CD4-positive, alpha-beta T cell (primary cell): ENCODE measurements around the gene HNRNPA1L2. TPM values are rescaled to one million over a fixed set of nuclear protein-coding genes. Genes with fewer than 3 reads are reported as not detected.

ENCODE experiments used
- ATAC-seq: fragments of 200-7000 bp; cut with Tn5 transposase; one replicate; pipeline ENCODE4 v1.10.0; 2022; ENCODE audit warnings: mild to moderate bottlenecking; ENCODE audit not compliant: poor library complexity
- CTCF ChIA-PET: fragments of 350-600 bp; sonication (Branson Sonifier 250); formaldehyde crosslinking; loops from one replicate; lab custom pipeline; 2021; ENCODE audit warnings: antibody characterized with exemption, inconsistent platforms; lab: Charles Lee
- POLR2A ChIA-PET: fragments of 350-600 bp; sonication (Branson Sonifier 250); formaldehyde crosslinking; loops from one replicate; lab custom pipeline; 2021; ENCODE audit warnings: antibody characterized with exemption, inconsistent platforms; lab: Charles Lee
- DNase-seq, 14 experiments: peaks; one replicate each; pipeline ENCODE4 v3.0.0-alpha.2; 2013 to 2020; ENCODE audit warnings: mixed read lengths in 2 of 14
- H3K27ac ChIP-seq, 2 donors: one replicate each; pipeline versions ENCODE4 v1.5.1 to v1.7.0; 2013; ENCODE audit warnings: low read length in 2 of 2, low read depth in 1 of 2, mild to moderate bottlenecking in 1 of 2
- H3K27me3 ChIP-seq, 2 experiments: 1 replicate in 1 of 2; 2 replicates in 1 of 2; pipeline versions ENCODE4 v1.6.1 to v1.7.0; 2013; ENCODE audit warnings: low read length in 2 of 2, control low read depth in 1 of 2, mild to moderate bottlenecking in 1 of 2, moderate library complexity in 1 of 2; ENCODE audit not compliant: insufficient read depth in 2 of 2, control insufficient read depth in 1 of 2
- H3K36me3 ChIP-seq: one replicate; pipeline ENCODE4 v1.6.1; 2013; ENCODE audit warnings: low read length, control low read depth; ENCODE audit not compliant: insufficient read depth
- H3K4me1 ChIP-seq: one replicate; pipeline ENCODE4 v1.6.1; 2013; ENCODE audit warnings: low read length, control low read depth; ENCODE audit not compliant: insufficient read depth
- H3K4me3 ChIP-seq: one replicate; pipeline ENCODE4 v1.5.1; 2013; ENCODE audit warnings: mild to moderate bottlenecking, low read length, moderate library complexity
- H3K9me3 ChIP-seq, 2 experiments: 1 replicate in 1 of 2; 2 replicates in 1 of 2; pipeline versions ENCODE4 v1.6.1 to v1.7.0; 2013; ENCODE audit warnings: low read length in 2 of 2, mild to moderate bottlenecking in 2 of 2, control low read depth in 1 of 2, moderate library complexity in 1 of 2; ENCODE audit not compliant: control insufficient read depth in 1 of 2, insufficient read depth in 1 of 2
- H3K27ac Mint-ChIP-seq: one replicate; pipeline ENCODE4 v1.8.0; 2020; ENCODE audit warnings: mixed read lengths
- H3K27me3 Mint-ChIP-seq: one replicate; pipeline ENCODE4 v1.8.0; 2021; ENCODE audit warnings: mixed read lengths
- H3K36me3 Mint-ChIP-seq: one replicate; pipeline ENCODE4 v1.8.0; 2021; ENCODE audit warnings: low read depth, mixed read lengths
- H3K4me1 Mint-ChIP-seq: one replicate; pipeline ENCODE4 v1.8.0; 2021; ENCODE audit warnings: low read depth, mixed read lengths
- H3K4me3 Mint-ChIP-seq: one replicate; pipeline ENCODE4 v1.8.0; 2020; ENCODE audit warnings: mild to moderate bottlenecking, mixed read lengths
- H3K9me3 Mint-ChIP-seq: one replicate; pipeline ENCODE4 v1.8.0; 2020; ENCODE audit warnings: mixed read lengths
- CTCF ChIP-seq: fragments of 200-600 bp; IDR thresholded peaks from one replicate; pipeline ENCODE4 v1.8.0; 2022; ENCODE audit warnings: antibody characterized with exemption, mild to moderate bottlenecking
- intact Hi-C, 2 experiments: fragments of 100-400 bp; cut with DNase I in 1 of 2; cut with micrococcal nuclease in 1 of 2; formaldehyde crosslinking; loops; one replicate each; pipeline versions ENCODE4 v1.15.1 to v1.9.0; 2023 to 2025; cut with DNase I, micrococcal nuclease
- total RNA-seq, 174 experiments: library from RNA in 2 of 174; stranded (reverse) in 2 of 174; gene quantifications; one replicate each; pipeline ENCODE4 v1.2.3 and lab custom pipeline; 2021 to 2026

The HNRNPA1L2 gene
- total RNA-seq, 2 experiments from 2014 or later = 15.5 to 17.1 TPM

GRCh38 chr13:52638666-52639328 lies 3.4 kb upstream of the HNRNPA1L2 start:
- intact Hi-C loops = no loop called here
- POLR2A ChIA-PET = interaction anchor here (1.2 to 1.4 kb wide), 3 partner anchors 13 to 21 kb away, joined by 3 to 4 read pairs (median 4); partner anchors contain the start of gene SUGT1
- no peak overlapping the region for H3K27ac Mint-ChIP-seq
- Histone ChIP-seq H3K9me3 (no peaks in the 10 kb centered on the region), H3K4me1 (no peaks in the 10 kb centered on the region), H3K27me3 (no peaks in the 10 kb centered on the region), H3K27ac (no peak overlapping the region), H3K36me3 (peaks cover 41% of the 10 kb centered on the region), H3K4me3 (no peak overlapping the region)
- no peaks in the 10 kb centered on the region for H3K9me3 Mint-ChIP-seq
- no peak for TF ChIP-seq CTCF
- ATAC-seq (no peak), DNase-seq (no peak)
- H3K4me1 Mint-ChIP-seq = no peaks in the 10 kb centered on the region
- peaks cover 86% of the 10 kb centered on the region for H3K36me3 Mint-ChIP-seq
- no peak overlapping the region for H3K4me3 Mint-ChIP-seq
- H3K27me3 Mint-ChIP-seq = no peaks in the 10 kb centered on the region
- CTCF ChIA-PET = interaction anchor here (1.1 kb wide), 1 partner anchor 27 kb away, joined by 3 read pairs; no protein-coding TSS in a partner anchor

- no peak overlapping the region for H3K4me3 Mint-ChIP-seq
- H3K27ac Mint-ChIP-seq = no peak overlapping the region
- DNase-seq = no peak
- H3K27me3 ChIP-seq = no peaks in the 10 kb centered on the region
- peaks cover 21% of the 10 kb centered on the region for H3K36me3 ChIP-seq
- POLR2A ChIA-PET = no interaction called here
- H3K27me3 Mint-ChIP-seq = no peaks in the 10 kb centered on the region
- ATAC-seq = no peak
- CTCF ChIA-PET = no interaction called here
- no peak for TF ChIP-seq CTCF
- H3K9me3 Mint-ChIP-seq = no peaks in the 10 kb centered on the region
- H3K4me1 Mint-ChIP-seq = no peaks in the 10 kb centered on the region
- no peak overlapping the region for H3K4me3 ChIP-seq
- no peaks in the 10 kb centered on the region for H3K4me1 ChIP-seq
- H3K9me3 ChIP-seq = no peaks in the 10 kb centered on the region
- no peak overlapping the region for H3K27ac ChIP-seq
- intact Hi-C loops = no loop called here
- peaks cover 64% of the 10 kb centered on the region for H3K36me3 Mint-ChIP-seq
These were observed 1.9 kb downstream of the HNRNPA1L2 start for GRCh38 chr13:52644108-52644507.

GRCh38 chr13:52646967-52647366 lies 4.7 kb downstream of the HNRNPA1L2 start:
- Histone ChIP-seq H3K27me3 (no peaks in the 10 kb centered on the region), H3K4me3 (no peak overlapping the region), H3K36me3 (peaks cover 9% of the 10 kb centered on the region), H3K9me3 (no peaks in the 10 kb centered on the region), H3K4me1 (peaks cover 9% of the 10 kb centered on the region), H3K27ac (no peak overlapping the region)
- intact Hi-C loops = no loop called here
- CTCF ChIA-PET = no interaction called here
- Mint-ChIP-seq H3K36me3 (peaks cover 47% of the 10 kb centered on the region), H3K4me1 (peaks cover 12% of the 10 kb centered on the region), H3K27ac (no peak overlapping the region), H3K9me3 (no peaks in the 10 kb centered on the region), H3K27me3 (no peaks in the 10 kb centered on the region), H3K4me3 (no peak overlapping the region)
- POLR2A ChIA-PET = no interaction called here
- DNase-seq (no peak), ATAC-seq (no peak)
- no peak for TF ChIP-seq CTCF
